GM19239 (cell line): ENCODE data around the gene DISP2.

Experiments
- DNase-seq: peaks from one replicate; pipeline ENCODE4 v3.0.0; 2011; ENCODE audit warnings: low spot score; ENCODE audit not compliant: insufficient read length
- FAIRE-seq: peaks from 2 replicates; lab custom pipeline; 2011; peaks lifted over from hg19 to GRCh38; lab: Jason Lieb, UNC

The DISP2 gene

DNA sequence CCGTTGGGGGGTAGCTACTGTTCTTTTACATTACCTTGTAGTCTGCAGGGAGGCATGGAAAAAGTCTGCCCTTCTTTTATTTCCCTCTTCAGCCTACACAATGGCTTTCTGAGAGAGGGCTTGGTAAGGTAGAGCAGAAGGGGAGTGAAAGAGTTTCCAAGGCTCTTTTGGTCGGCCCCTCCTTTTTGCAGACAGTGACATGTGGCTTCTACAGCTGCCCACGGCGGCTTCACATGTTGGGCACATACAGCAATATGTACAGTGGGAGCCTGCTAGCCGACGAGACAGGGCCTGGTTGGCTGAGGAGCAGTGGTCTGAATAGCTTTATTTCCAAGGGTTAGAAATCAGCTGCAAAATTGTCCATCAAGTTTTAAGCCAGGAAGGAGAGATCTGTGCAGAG, 30.6 kb upstream of the DISP2 start:
- FAIRE-seq (no peak), DNase-seq (no peak)

DNA sequence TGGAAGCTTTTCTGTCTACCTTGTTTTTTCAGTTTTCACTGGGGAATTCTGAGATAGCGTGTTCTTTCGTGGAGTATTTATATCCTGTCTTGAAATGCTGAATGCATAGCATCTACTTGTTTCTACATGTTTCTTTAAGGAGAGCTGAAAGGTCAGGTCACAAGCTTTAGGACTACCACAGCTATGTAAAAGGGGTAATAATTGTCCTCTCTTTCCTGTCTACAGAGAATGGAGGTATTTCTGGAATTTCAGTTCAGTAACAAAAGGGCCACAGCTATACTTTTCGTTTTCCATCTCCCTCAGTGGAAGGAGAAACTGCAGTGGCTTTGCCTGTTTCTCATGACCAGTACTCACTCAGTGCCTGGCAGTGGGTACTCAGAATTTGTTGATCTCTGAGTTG, 29.8 kb upstream of the DISP2 start:
- no peak for DNase-seq
- FAIRE-seq = no peak

DNA sequence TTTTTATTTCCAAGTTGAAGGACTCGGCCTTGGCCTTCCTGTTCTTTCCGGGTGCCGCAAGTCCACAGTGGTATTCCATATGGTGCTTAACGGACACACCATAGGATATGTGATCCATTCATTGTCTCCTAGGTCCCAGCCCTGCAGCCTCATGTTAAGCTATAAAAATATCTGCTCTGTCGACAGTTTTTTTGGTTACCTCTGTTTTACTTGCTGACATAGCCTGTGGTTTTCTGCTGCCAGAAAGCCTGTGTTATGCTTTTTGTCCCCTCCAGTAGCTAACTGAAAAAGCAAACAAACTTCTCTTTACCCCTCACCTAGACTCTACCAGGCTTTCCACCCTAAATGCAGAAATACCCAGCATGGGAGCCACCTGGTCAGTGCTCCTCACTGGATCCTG, 29.3 kb upstream of the DISP2 start:
- no peak for FAIRE-seq
- DNase-seq = no peak

DNA sequence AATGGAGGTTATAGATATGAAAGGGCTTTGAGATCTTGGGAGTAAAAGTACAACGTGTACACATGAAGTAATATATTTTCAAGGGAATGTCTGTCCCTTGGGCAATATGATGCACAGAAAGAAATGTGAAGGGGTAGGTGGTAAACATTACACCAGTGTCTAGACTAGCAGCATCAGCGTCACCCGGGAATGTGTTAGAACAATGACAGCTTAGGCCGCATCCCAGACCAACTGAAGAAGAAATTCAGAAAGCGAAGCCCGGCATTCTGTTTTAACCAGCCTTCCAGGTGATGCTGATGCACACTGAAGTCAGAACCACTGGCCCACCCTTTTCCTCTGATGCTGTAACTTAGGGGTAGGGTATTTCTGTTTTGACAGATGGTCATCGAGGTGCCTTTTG, 28.2 kb upstream of the DISP2 start:
- no peak for FAIRE-seq
- DNase-seq = no peak

- DNase-seq = no peak
- FAIRE-seq = no peak
These were observed 27.6 kb upstream of the DISP2 start for GRCh38 chr15:40330368-40330836.

- FAIRE-seq (no peak), DNase-seq (no peak)
These were observed 27.0 kb upstream of the DISP2 start for GRCh38 chr15:40331026-40331425.

GRCh38 chr15:40331637-40332036, 26.4 kb upstream of the DISP2 start:
- DNase-seq (no peak), FAIRE-seq (no peak)

GRCh38 chr15:40332113-40332781, 25.8 kb upstream of the DISP2 start:
- FAIRE-seq (no peak), DNase-seq (no peak)

DNA sequence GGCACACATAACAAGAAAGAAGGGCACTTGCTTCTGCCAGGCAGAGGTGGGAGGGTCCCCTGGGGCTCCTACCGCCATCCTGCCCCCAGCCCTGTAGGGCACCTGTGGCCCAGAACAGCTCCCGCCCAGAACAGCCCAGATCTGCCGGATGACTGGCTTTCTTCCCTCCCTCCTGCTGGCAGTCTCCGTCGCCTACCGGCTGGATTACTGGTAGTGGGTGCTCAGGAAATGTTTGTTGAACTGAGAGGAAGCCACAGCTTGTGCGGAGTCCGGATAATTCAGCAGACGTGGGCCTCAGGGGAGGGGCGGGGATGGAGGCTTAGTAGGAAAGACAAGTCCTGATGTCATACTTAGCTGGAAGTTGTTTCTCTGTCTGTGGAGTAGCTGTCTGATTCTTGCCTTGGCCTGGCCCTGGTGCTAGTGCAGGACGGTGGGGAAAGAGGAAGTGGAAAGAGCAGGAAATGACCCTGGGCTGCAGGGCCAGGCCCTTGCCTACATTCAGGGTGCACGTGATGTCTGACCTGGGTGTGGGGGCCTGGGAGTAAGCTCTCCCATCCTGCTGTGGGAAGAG, 24.0 kb upstream of the DISP2 start:
- DNase-seq (no peak), FAIRE-seq (peak; percentile 63)

DNA sequence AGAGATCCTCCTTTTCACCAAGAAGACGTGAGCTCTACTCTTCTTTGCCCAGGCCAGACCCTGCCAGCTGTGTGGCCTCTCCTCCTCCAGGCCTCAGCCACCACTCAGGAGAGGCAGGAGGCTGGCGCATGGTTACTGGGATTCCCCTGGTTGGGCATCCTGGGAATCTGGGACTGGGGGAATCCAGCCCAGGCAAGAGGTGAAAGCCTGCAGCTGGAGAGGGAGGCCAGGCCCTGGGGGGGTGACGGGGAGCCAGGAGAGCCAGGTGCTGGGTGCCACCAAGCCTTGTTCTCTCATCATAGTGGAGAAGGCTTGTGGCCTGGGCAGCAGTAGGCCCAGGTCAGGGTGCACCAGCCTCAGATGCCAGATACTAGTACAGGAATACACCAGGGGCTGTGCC, 23.5 kb upstream of the DISP2 start:
- no peak for FAIRE-seq

DNA sequence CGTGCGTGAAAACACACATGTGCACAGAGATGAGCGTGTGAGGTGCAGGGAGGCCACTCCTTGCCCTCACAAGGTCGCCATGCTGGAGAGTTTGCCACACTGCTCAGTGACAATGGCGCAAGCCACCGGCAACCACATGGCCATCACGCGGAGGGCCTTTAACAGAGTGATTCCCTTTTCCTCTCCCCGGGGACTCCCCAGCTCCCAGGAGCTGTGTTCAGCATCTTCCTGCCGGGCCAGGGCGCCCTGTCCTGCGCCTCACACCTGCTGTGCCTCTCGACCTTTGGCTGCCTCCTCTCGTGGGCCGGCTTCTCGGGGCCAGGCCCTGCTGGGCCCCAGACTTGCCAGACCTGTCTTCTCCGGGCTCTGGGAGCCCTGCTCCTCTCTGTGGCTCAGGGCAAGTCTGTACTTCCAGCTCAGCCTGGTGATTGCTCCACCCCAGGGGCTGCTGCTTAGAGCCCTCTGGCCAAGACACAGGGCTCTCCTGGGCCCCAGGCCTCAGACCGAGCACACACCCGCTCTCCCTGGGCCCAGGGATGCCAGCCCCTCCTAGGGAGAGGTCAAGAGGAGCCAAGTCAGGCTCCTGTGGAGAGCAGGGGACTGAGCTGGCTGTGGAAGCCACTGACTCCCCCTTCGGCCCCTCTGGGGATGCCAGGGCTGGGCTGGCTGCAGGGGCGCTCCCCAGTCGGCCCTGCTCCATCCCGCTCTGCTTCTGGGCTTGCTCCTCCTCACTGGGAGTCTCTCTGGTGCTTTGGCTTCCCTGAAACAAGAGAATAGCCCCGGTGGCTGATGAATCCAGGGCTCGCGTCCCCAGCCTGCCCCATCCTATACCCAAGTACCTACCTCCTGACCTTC, 22.9 kb upstream of the DISP2 start:
- DNase-seq (no peak), FAIRE-seq (no peak)

More for the DNA sequence above, 23.5 kb upstream of the DISP2 start:
- DNase-seq = no peak

DNA sequence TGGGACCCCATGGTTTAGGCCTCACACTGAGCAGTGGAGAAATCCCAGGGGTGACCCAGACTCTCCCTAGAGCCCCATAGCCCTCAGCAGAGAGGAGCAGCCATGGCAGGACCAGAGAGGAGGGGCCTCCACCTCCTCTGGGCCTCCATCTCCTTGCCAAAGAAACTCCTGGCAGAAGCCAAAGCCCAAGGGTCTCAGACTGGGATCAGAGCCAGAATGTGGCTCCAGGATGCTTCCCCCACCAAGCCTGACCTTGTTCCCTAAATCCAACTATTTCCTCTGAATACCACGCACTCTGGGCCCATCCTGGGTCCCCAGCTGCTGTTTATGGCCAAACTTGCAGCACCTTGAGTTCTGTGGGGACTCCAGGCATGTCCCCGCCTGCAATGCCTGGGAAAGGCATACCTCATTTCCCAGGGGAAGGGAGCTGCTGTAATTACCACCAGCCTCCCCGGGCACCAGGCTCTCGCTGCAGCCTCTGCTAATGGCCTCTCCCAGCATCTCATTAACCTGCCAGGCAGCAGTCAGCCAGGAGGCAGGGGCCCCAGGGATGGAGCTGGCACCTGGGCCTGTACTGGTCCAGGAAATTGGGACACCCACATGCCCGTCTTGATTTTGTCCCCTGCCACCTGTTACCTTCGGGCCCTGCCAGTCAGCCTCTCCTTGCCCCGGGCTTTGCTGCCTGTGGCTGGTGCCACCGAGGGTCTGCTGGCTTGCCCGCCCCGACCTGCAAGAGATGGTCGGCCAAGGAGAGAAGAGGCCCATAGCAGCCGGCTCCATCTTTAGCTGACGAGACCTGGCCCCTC, 21.9 kb upstream of the DISP2 start:
- DNase-seq (no peak), FAIRE-seq (no peak)

DNA sequence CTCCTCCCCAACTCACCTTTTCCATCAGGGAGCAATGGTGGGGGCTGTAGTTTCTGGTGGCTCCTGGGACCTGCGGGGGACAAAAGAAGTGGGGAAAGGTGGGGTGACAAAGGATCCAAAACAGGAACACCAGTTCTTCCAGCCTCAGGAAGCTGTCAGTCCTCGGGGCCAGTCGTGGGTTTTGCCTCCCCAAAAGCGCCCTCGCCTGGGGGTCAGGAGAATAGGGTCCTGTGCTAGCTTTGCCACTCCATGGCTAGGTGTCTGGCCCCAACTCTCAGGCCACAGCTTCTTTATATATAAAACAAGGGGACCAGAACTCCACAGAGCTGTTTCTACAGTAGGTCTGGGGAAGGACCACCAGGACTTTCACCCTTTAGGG, 21.3 kb upstream of the DISP2 start:
- DNase-seq (peak; percentile 40), FAIRE-seq (peak; percentile 37)

- FAIRE-seq (no peak), DNase-seq (no peak)
These were observed 20.4 kb upstream of the DISP2 start for GRCh38 chr15:40337597-40337996.

DNA sequence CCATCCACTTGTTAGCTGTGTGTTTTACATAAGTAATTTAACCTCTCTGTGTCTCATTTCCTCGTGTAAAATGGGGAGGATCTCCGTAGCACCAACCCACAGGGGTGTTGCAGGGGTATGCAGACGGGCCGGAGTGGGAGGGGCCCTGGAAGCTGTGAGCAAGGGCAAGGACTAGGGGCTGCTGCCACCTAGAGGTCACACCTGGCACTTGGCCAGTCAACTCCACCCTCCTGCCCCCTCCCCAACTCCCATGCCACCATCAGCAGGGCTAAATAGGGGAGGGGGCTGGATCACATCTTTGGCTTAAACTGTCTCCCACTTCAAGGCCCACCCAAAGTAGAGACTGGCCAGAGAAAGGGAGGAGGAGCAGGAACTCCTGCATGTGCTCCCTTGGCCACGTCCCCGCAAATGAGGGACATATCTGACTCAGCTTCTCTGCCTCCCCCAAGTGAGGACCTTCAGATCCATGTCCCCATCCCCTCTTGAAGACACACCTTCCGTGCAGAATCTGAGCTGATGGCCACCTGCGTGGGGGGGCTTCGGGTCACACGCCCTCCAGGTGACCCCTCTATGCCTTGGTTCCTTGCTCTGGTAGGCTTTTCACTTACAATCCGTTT, 19.9 kb upstream of the DISP2 start:
- FAIRE-seq (peak; percentile 76), DNase-seq (peak; percentile 92)

DNA sequence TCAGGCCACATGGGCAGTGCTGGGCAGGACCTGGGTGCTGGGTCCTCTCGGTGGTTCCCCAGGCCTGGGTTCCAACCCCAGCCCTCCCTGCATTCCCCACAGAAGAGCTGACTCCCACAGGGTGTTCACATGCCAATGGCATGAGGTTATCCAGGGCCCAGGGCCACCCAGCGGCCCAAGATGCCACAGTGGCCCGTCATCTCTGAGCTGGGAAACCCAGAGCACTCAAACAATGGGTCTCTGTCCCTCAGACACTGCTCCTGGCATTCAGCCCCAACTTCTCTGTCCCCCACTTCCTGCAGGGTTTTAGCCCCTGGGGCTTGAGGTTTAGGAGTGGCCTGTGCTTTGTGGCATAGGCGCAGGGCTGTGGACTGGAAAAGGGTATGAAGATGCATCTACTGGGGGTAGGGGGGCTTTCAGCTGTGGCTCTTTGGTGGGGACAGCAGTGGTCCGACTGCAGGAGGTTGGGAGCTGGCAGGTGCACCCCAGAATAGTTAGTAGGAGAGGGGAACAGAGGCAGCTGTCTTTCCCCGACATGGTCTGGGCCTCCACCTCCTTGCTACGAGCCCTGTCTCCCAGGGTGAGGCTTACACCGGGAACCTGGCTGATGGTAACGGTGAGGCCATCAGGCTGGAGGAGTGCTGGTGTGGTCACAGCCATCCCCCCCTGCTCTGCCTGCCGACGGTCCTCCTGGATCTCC, 18.9 kb upstream of the DISP2 start:
- DNase-seq (no peak), FAIRE-seq (no peak)

- no peak for DNase-seq
- FAIRE-seq = no peak
These were observed 18.4 kb upstream of the DISP2 start for GRCh38 chr15:40339621-40339945.

GRCh38 chr15:40340038-40340739, 17.8 kb upstream of the DISP2 start:
- FAIRE-seq (no peak), DNase-seq (no peak)
